B cell (primary cell): Measurements from ENCODE around the gene LRRC37A3.

Experiments
- EZH2 ChIP-seq: IDR thresholded peaks from 2 replicates; pipeline ENCODE4 v1.6.1; 2012; ENCODE audit warnings: borderline replicate concordance, low read depth, mild to moderate bottlenecking, moderate library complexity, low read length; ENCODE audit not compliant: insufficient read depth, poor library complexity, severe bottlenecking
- TF ChIP-seq, protein P1 (sequence below): fragments of 200-600 bp; IDR thresholded peaks from one replicate; pipeline ENCODE4 v1.8.0; 2022; ENCODE audit warnings: antibody characterized with exemption, mild to moderate bottlenecking

DNA sequence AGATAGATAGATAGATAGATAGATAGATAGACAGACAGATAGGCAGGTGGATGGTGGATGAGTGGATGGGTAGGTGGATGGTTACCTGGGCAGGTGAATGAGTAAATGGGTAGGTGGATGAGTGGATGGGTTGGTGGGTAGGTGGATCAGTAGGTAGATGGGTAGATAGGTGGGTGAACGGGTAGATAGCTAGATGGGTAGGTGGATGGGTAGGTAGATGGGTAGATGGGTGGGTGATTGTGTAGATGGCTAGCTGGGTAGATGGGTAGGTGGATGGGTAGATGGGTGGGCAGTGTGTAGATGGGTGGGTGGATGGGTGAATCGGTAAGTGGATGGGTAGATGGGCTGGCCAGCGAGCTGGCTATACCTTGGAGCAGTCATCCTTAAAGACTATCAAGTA lies 21.8 kb upstream of the LRRC37A3 start:
- TF ChIP-seq, protein P1, sequence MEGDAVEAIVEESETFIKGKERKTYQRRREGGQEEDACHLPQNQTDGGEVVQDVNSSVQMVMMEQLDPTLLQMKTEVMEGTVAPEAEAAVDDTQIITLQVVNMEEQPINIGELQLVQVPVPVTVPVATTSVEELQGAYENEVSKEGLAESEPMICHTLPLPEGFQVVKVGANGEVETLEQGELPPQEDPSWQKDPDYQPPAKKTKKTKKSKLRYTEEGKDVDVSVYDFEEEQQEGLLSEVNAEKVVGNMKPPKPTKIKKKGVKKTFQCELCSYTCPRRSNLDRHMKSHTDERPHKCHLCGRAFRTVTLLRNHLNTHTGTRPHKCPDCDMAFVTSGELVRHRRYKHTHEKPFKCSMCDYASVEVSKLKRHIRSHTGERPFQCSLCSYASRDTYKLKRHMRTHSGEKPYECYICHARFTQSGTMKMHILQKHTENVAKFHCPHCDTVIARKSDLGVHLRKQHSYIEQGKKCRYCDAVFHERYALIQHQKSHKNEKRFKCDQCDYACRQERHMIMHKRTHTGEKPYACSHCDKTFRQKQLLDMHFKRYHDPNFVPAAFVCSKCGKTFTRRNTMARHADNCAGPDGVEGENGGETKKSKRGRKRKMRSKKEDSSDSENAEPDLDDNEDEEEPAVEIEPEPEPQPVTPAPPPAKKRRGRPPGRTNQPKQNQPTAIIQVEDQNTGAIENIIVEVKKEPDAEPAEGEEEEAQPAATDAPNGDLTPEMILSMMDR: no peak
- TF ChIP-seq EZH2: no peak
